HepG2 (cell line): ENCODE data around the gene USP19. TPM values are rescaled to one million over a fixed set of nuclear protein-coding genes. Genes with fewer than 3 reads are reported as not detected.

Source experiments
- ATAD3A ChIP-seq: sonication (generic); formaldehyde crosslinking; IDR thresholded peaks from 2 replicates; pipeline ENCODE4 v1.4.0; 2020; ENCODE audit warnings: missing genetic modification reagents
- CHCHD3 ChIP-seq: sonication (generic); formaldehyde crosslinking; IDR thresholded peaks from 2 replicates; pipeline ENCODE4 v1.8.0; 2022; ENCODE audit warnings: mild to moderate bottlenecking, missing genetic modification reagents, moderate library complexity
- CTCF ChIP-seq: sonication (generic); formaldehyde crosslinking; IDR thresholded peaks from 2 replicates; pipeline ENCODE4 v1.5.0; 2020; ENCODE audit warnings: mild to moderate bottlenecking, missing genetic modification reagents, moderate library complexity
- DNMT1 ChIP-seq: sonication (generic); formaldehyde crosslinking; IDR thresholded peaks from 2 replicates; pipeline ENCODE4 v1.5.1; 2020; ENCODE audit warnings: mild to moderate bottlenecking, missing genetic modification reagents
- DPF2 ChIP-seq: sonication (generic); formaldehyde crosslinking; IDR thresholded peaks from 2 replicates; pipeline ENCODE4 v1.4.0; 2020; ENCODE audit warnings: mild to moderate bottlenecking, low read depth, missing genetic modification reagents, borderline replicate concordance
- EZH2 ChIP-seq: conservative IDR thresholded peaks from 2 replicates; pipeline ENCODE4 v1.6.1; 2012; ENCODE audit warnings: mild to moderate bottlenecking, low read depth, low read length, moderate library complexity
- FOXC1 ChIP-seq: sonication (generic); formaldehyde crosslinking; IDR thresholded peaks from 2 replicates; pipeline ENCODE4 v1.8.0; 2022; ENCODE audit warnings: mild to moderate bottlenecking, missing genetic modification reagents, borderline replicate concordance
- FOXK2 ChIP-seq: fragments of 450-650 bp; IDR thresholded peaks from 2 replicates; pipeline ENCODE4 v1.6.1; 2016
- HOXA7 ChIP-seq: sonication (generic); formaldehyde crosslinking; IDR thresholded peaks from 2 replicates; pipeline ENCODE4 v1.8.1; 2022; ENCODE audit warnings: mild to moderate bottlenecking, missing genetic modification reagents, moderate library complexity
- KDM4B ChIP-seq: sonication (generic); formaldehyde crosslinking; IDR thresholded peaks from 2 replicates; pipeline ENCODE4 v1.4.0; 2020; ENCODE audit warnings: missing genetic modification reagents
- KLF11 ChIP-seq: IDR thresholded peaks from 2 replicates; pipeline ENCODE4 v1.6.1; 2016; ENCODE audit warnings: missing compliant biosample characterization
- MTF2 ChIP-seq: sonication (generic); formaldehyde crosslinking; IDR thresholded peaks from 2 replicates; pipeline ENCODE4 v1.5.0; 2020; ENCODE audit warnings: missing genetic modification reagents, borderline replicate concordance
- POGZ ChIP-seq: sonication (generic); formaldehyde crosslinking; IDR thresholded peaks from 2 replicates; pipeline ENCODE4 v1.4.0; 2020; ENCODE audit warnings: mild to moderate bottlenecking, missing genetic modification reagents
- POLR2AphosphoS5 ChIP-seq: IDR thresholded peaks from 2 replicates; pipeline ENCODE4 v1.6.1; 2012; ENCODE audit warnings: low read depth, low read length
- RFX5 ChIP-seq: IDR thresholded peaks from 2 replicates; pipeline ENCODE4 v1.6.1; 2011; ENCODE audit warnings: low read depth, low read length, improper control_type of control experiment
- SCMH1 ChIP-seq: sonication (generic); formaldehyde crosslinking; IDR thresholded peaks from 2 replicates; pipeline ENCODE4 v1.9.0; 2021; ENCODE audit warnings: missing genetic modification reagents, mild to moderate bottlenecking, borderline replicate concordance
- SP1 ChIP-seq, 2 experiments: fragments of 450-650 bp in 1 of 2; sonication (generic) in 1 of 2; formaldehyde crosslinking in 1 of 2; IDR thresholded peaks; 2 replicates each; pipeline versions ENCODE4 v1.4.0 to v1.6.1; 2016 to 2020; ENCODE audit warnings: missing genetic modification reagents in 1 of 2
- SRSF4 ChIP-seq: fragments of 200-400 bp; formaldehyde crosslinking; IDR thresholded peaks from one replicate; pipeline ENCODE4 v1.6.1; 2018; ENCODE audit warnings: mild to moderate bottlenecking, low read depth, low read length, moderate library complexity; ENCODE audit not compliant: poor library complexity, severe bottlenecking
- ZBTB20 ChIP-seq: sonication (generic); formaldehyde crosslinking; IDR thresholded peaks from 2 replicates; pipeline ENCODE4 v1.8.1; 2023; ENCODE audit warnings: missing genetic modification reagents, low read depth, mild to moderate bottlenecking, borderline replicate concordance
- ZBTB7A ChIP-seq: sonication (generic); formaldehyde crosslinking; IDR thresholded peaks from 2 replicates; pipeline ENCODE4 v1.8.0; 2022; ENCODE audit warnings: mild to moderate bottlenecking, missing genetic modification reagents
- ZNF205 ChIP-seq: IDR thresholded peaks from 2 replicates; pipeline ENCODE4 v1.6.1; 2018; ENCODE audit warnings: missing biosample characterization, missing genetic modification reagents
- ZNF672 ChIP-seq: sonication (generic); formaldehyde crosslinking; IDR thresholded peaks from 2 replicates; pipeline ENCODE4 v1.8.1; 2022; ENCODE audit warnings: missing genetic modification reagents
- ZNF7 ChIP-seq: IDR thresholded peaks from 2 replicates; pipeline ENCODE4 v1.6.1; 2016; ENCODE audit warnings: missing biosample characterization, missing genetic modification reagents
- ZNF75D ChIP-seq: sonication (generic); formaldehyde crosslinking; IDR thresholded peaks from 2 replicates; pipeline ENCODE4 v1.8.1; 2023; ENCODE audit warnings: missing genetic modification reagents, mild to moderate bottlenecking, borderline replicate concordance
- ZNF781 ChIP-seq: sonication (generic); formaldehyde crosslinking; IDR thresholded peaks from 2 replicates; pipeline ENCODE4 v1.5.1; 2020; ENCODE audit warnings: borderline replicate concordance, mild to moderate bottlenecking, missing genetic modification reagents; ENCODE audit errors: not compliant biosample characterization
- ZNF782 ChIP-seq: sonication (generic); formaldehyde crosslinking; IDR thresholded peaks from 2 replicates; pipeline ENCODE4 v1.4.0; 2020; ENCODE audit warnings: missing genetic modification reagents, mild to moderate bottlenecking, borderline replicate concordance
- polyA plus RNA-seq, 8 experiments: library from polyadenylated mRNA; depleted of rRNA in 3 of 8; stranded (reverse) in 7 of 8; unstranded in 1 of 8; fragments of >200 nt; fragmentation: Illumina TruSeq in 4 of 8; extraction: Trizol in 4 of 8; gene quantifications; 2 replicates each; pipeline versions ENCODE4 v1.2.1 to v1.2.3, GENCODE V29; 2011 to 2016; ENCODE audit warnings: low read depth in 4 of 8, missing spikeins in 1 of 8, mixed read lengths in 1 of 8; ENCODE audit not compliant: insufficient read depth in 1 of 8
- total RNA-seq, 5 experiments: library from RNA; depleted of rRNA; stranded (reverse); fragments of >200 nt; fragmentation: Illumina TruSeq; extraction: Trizol; gene quantifications; 2 replicates each; pipeline ENCODE4 v1.2.3, GENCODE V29; 2016; ENCODE audit warnings: low read depth in 1 of 5
- TF ChIP-seq, protein P1 (sequence below): sonication (generic); formaldehyde crosslinking; conservative IDR thresholded peaks from 2 replicates; pipeline ENCODE4 v1.4.0; 2020; ENCODE audit warnings: missing genetic modification reagents

USP19 gene
- total and polyA plus RNA-seq, 2 of the 13 experiments (the other 11 are each of a cell fraction or from before 2014, with no cell fraction given): 28.3 to 31.7 TPM

DNA sequence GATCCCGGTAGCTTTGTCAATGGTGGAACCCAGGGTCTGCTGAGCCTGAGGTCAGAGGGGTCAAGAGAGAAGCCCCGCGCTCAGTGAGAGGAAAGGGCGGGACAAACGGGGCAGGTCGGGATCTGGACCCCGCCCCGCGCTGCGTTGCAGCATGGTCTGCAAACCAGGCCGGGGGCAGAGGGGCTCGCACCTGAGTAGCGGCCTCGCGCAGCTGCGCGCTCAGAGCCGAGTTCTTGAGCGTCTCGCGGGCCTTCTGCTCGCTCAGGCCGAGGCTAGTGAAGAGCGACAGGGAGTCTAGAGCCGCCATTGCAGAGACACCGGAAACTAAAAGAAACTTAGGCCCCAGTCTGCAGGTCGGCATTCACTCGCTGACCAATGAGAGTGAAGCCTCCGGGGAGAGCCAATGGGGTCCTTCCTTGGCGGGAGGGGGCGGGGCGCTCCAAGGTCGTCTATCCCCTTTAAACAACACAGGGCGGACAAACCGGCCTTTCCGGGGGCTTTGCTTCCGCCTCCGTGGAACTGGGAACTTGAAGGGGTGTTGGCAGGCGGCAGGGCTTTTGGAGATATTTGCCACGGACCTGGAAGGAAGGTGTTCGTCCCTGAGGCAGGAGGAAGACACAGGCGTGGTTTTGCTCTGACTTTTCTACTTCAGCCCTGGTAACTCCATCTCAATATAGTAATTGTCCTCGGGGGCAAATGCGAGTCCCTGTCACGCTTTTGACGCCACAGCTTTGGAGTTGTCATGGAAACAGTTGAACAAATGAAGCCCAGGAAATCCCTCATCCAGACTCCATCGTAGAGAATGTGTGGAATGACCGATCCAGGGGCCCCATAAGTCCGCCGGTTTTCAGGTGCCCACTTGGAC lies 16.0 kb downstream of the USP19 start, which contains the start of gene QARS1 (continued):
- TF ChIP-seq ATAD3A (CRISPR knock-in tag) (no peak), CHCHD3 (no peak), HOXA7 (CRISPR knock-in tag) (no peak), ZBTB20 (CRISPR knock-in tag) (peak; percentile 20; the same call in 1 of the 2 replicates), ZNF75D (CRISPR knock-in tag) (no peak), ZNF782 (0 out of 2 replicates have a peak, but pooled peaks have one; percentile 60), DPF2 (no peak), MTF2 (CRISPR knock-in tag) (no peak), ZNF7 (CRISPR knock-in tag) (no peak), SRSF4 (no peak), RFX5 (peak; percentile 24; the same call in 1 of the 2 replicates), FOXC1 (CRISPR knock-in tag) (peak; percentile 94), CTCF (no peak), DNMT1 (no peak; the same call in 1 of the 2 replicates), KDM4B (0 out of 2 replicates have a peak, but pooled peaks have one; percentile 6), EZH2 (no peak), POGZ (CRISPR knock-in tag) (peak; percentile 46; the same call in 1 of the 2 replicates), FOXK2 (0 out of 2 replicates have a peak, but pooled peaks have one; percentile 50), ZNF672 (CRISPR knock-in tag) (no peak), ZBTB7A (CRISPR knock-in tag) (peak; percentile 51), ZNF781 (peak; percentile 56), ZNF205 (CRISPR knock-in tag) (no peak; the same call in 1 of the 2 replicates), KLF11 (no peak; the same call in 1 of the 2 replicates), SCMH1 (CRISPR knock-in tag) (no peak), SP1 (IDR thresholded peaks at IDR 0.05) (no peak), SP1 (CRISPR knock-in tag; IDR thresholded peaks at IDR 0.05) (peak; percentile 64), POLR2AphosphoS5 (peak; percentile 87)
- TF ChIP-seq, protein P1, sequence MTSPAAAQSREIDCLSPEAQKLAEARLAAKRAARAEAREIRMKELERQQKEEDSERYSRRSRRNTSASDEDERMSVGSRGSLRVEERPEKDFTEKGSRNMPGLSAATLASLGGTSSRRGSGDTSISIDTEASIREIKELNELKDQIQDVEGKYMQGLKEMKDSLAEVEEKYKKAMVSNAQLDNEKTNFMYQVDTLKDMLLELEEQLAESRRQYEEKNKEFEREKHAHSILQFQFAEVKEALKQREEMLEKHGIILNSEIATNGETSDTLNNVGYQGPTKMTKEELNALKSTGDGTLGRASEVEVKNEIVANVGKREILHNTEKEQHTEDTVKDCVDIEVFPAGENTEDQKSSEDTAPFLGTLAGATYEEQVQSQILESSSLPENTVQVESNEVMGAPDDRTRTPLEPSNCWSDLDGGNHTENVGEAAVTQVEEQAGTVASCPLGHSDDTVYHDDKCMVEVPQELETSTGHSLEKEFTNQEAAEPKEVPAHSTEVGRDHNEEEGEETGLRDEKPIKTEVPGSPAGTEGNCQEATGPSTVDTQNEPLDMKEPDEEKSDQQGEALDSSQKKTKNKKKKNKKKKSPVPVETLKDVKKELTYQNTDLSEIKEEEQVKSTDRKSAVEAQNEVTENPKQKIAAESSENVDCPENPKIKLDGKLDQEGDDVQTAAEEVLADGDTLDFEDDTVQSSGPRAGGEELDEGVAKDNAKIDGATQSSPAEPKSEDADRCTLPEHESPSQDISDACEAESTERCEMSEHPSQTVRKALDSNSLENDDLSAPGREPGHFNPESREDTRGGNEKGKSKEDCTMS: no peak
